Sigmoid colon (tissue), 4 donors: Measurements from ENCODE around the gene GJB3.
"Not testable (repeated sequence)": the region's sequence is repeated elsewhere in the genome, so short reads cannot be mapped to it uniquely, and the experiment has no call there.

Experiments
- POLR2A ChIP-seq, 2 donors: fragments of 450-650 bp; IDR thresholded peaks; one replicate each; pipeline ENCODE4 v1.6.1; 2016; ENCODE audit warnings: antibody characterized with exemption in 2 of 2, mild to moderate bottlenecking in 2 of 2, moderate library complexity in 2 of 2
- POLR2AphosphoS5 ChIP-seq, 4 donors: sonication (generic); formaldehyde crosslinking; IDR thresholded peaks; one replicate each; pipeline ENCODE4 v1.6.1; 2017; ENCODE audit warnings: antibody characterized with exemption in 4 of 4
- TF ChIP-seq, protein P1 (sequence below), 4 experiments: fragments of 450-650 bp in 3 of 4; fragments of 200-600 bp in 1 of 4; IDR thresholded peaks; one replicate each; pipeline ENCODE4 v1.5.1; 2016 to 2019; ENCODE audit warnings: antibody characterized with exemption in 4 of 4, mild to moderate bottlenecking in 3 of 4, moderate library complexity in 2 of 4

DNA sequence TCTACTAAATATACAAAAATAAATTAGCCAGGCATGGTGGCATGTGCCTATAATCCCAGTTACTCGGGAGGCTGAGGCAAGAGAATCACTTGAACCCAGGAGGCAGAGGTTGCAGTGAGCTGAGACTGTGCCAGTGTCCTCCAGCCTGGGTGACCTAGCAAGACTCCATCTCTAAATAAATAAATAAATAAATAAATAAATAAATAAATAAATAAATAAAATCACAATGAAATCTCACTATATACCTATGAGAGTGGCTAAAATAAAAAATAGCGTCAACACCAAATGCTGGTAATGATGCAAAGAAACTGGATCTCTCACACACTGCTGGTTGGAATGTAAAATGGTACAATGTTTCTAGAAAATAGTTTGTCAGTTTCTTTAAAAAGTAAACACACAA lies 37.8 kb downstream of the GJB3 start:
- TF ChIP-seq, protein P1, sequence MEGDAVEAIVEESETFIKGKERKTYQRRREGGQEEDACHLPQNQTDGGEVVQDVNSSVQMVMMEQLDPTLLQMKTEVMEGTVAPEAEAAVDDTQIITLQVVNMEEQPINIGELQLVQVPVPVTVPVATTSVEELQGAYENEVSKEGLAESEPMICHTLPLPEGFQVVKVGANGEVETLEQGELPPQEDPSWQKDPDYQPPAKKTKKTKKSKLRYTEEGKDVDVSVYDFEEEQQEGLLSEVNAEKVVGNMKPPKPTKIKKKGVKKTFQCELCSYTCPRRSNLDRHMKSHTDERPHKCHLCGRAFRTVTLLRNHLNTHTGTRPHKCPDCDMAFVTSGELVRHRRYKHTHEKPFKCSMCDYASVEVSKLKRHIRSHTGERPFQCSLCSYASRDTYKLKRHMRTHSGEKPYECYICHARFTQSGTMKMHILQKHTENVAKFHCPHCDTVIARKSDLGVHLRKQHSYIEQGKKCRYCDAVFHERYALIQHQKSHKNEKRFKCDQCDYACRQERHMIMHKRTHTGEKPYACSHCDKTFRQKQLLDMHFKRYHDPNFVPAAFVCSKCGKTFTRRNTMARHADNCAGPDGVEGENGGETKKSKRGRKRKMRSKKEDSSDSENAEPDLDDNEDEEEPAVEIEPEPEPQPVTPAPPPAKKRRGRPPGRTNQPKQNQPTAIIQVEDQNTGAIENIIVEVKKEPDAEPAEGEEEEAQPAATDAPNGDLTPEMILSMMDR (IDR thresholded peaks at IDR 0.05), result not testable (repeated sequence)
- TF ChIP-seq POLR2A, POLR2AphosphoS5 (IDR thresholded peaks at IDR 0.05): not testable (repeated sequence)
